ENCODE measurements around the gene SLC9A3.

Gene SLC9A3

GRCh38 chr5:517535-518100, 6.6 kb downstream of the SLC9A3 start:
- DNase-seq (ENCODE audit: low spot score), result no peak
- in situ Hi-C loops (cut with MboI; ENCODE audit: low sequenced_read_pairs, unreplicated experiment), result no loop called here
- TF ChIP-seq CTCF (IDR thresholded peaks at IDR 0.05; ENCODE audit: borderline replicate concordance, control extremely low read depth, extremely low read depth, insufficient read depth, missing control alignments), result no peak

- no peak for TF ChIP-seq CTCF (IDR thresholded peaks at IDR 0.05; ENCODE audit: borderline replicate concordance, control extremely low read depth, extremely low read depth, insufficient read depth, missing control alignments)
- in situ Hi-C loops (cut with MboI; ENCODE audit: low sequenced_read_pairs, unreplicated experiment), result no loop called here
- DNase-seq (ENCODE audit: low spot score), result no peak
Measured at GRCh38 chr5:516980-517379, 7.3 kb downstream of the SLC9A3 start.

GRCh38 chr5:516338-516925, 7.8 kb downstream of the SLC9A3 start:
- DNase-seq (ENCODE audit: low spot score), result no peak
- in situ Hi-C loops (cut with MboI; ENCODE audit: low sequenced_read_pairs, unreplicated experiment), result no loop called here
- TF ChIP-seq CTCF (IDR thresholded peaks at IDR 0.05; ENCODE audit: borderline replicate concordance, control extremely low read depth, extremely low read depth, insufficient read depth, missing control alignments), result no peak

- in situ Hi-C loops (cut with MboI; ENCODE audit: low sequenced_read_pairs, unreplicated experiment), result no loop called here
- TF ChIP-seq CTCF (IDR thresholded peaks at IDR 0.05; ENCODE audit: borderline replicate concordance, control extremely low read depth, extremely low read depth, insufficient read depth, missing control alignments), result no peak
- DNase-seq (ENCODE audit: low spot score), result no peak
Measured at GRCh38 chr5:515273-515836, 8.9 kb downstream of the SLC9A3 start.

GRCh38 chr5:514673-515072, 9.6 kb downstream of the SLC9A3 start:
- no peak for DNase-seq (ENCODE audit: low spot score)
- in situ Hi-C loops (cut with MboI; ENCODE audit: low sequenced_read_pairs, unreplicated experiment), result no loop called here
- TF ChIP-seq CTCF (IDR thresholded peaks at IDR 0.05; ENCODE audit: borderline replicate concordance, control extremely low read depth, extremely low read depth, insufficient read depth, missing control alignments), result no peak

- no peak for TF ChIP-seq CTCF (IDR thresholded peaks at IDR 0.05; ENCODE audit: borderline replicate concordance, control extremely low read depth, extremely low read depth, insufficient read depth, missing control alignments)
- in situ Hi-C loops (cut with MboI; ENCODE audit: low sequenced_read_pairs, unreplicated experiment), result no loop called here
- DNase-seq (ENCODE audit: low spot score), result no peak
Measured at GRCh38 chr5:514101-514485, 10.2 kb downstream of the SLC9A3 start.

All from GM13976 (cell line).